GM13976 (cell line): Measurements from ENCODE around the gene TXLNB.

Experiments used
- DNase-seq: peaks from one replicate; pipeline ENCODE4 v3.0.0; 2012; ENCODE audit warnings: low spot score
- in situ Hi-C: fragments of 300-500 bp; cut with MboI; formaldehyde crosslinking; loops from one replicate; pipeline ENCODE4 v1.12.0; 2022; ENCODE audit warnings: low sequenced_read_pairs, mixed read lengths, inconsistent platforms; ENCODE audit not compliant: unreplicated experiment
- TF ChIP-seq, protein P1 (sequence below): IDR thresholded peaks from 2 replicates; pipeline ENCODE4 v1.5.1; 2012; ENCODE audit warnings: borderline replicate concordance, mild to moderate bottlenecking; ENCODE audit not compliant: insufficient read depth; ENCODE audit errors: extremely low read depth, missing control alignments, control extremely low read depth

The TXLNB gene

DNA sequence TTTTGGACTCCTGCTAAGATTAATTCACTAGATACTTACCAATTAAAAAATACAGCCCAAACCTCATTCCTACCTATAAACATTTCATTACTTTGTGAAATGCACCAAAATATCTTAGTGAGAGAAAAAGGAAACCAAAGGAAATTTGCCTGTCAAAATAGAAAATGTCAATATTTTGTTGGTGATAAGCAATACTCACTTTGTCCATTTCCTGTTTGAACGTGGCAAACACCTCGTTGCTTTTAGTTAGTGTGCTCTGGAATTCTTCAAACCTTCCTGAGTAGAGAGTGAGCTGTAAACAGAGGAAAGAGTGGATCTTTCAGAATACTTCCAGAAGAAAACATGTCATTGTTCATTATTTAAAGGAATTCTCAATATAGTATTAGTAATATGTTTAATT, 44.2 kb downstream of the TXLNB start:
- in situ Hi-C loops = no loop called here
- no peak for DNase-seq
- TF ChIP-seq, protein P1, sequence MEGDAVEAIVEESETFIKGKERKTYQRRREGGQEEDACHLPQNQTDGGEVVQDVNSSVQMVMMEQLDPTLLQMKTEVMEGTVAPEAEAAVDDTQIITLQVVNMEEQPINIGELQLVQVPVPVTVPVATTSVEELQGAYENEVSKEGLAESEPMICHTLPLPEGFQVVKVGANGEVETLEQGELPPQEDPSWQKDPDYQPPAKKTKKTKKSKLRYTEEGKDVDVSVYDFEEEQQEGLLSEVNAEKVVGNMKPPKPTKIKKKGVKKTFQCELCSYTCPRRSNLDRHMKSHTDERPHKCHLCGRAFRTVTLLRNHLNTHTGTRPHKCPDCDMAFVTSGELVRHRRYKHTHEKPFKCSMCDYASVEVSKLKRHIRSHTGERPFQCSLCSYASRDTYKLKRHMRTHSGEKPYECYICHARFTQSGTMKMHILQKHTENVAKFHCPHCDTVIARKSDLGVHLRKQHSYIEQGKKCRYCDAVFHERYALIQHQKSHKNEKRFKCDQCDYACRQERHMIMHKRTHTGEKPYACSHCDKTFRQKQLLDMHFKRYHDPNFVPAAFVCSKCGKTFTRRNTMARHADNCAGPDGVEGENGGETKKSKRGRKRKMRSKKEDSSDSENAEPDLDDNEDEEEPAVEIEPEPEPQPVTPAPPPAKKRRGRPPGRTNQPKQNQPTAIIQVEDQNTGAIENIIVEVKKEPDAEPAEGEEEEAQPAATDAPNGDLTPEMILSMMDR = no peak

DNA sequence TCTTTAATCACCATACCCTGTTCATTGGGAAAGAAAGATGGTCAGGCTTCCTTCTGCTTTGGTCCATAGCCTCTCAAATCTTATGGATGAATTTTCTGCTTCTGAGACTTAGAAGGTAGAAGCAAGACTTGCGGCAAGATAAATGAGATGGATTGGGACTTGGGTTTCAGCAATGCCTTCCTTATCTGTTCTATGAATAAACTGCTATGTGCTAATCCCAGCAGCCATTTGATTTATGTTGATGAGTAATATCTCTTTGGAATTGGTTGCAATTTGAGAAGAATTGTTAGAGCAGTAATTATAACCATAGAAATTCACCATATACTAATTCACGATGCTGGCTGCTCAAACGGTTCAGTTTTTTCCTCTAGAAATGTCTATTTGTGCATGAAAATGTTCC, 48.3 kb downstream of the TXLNB start:
- TF ChIP-seq, protein P1 = no peak
- no peak for DNase-seq
- in situ Hi-C loops = no loop called here

DNA sequence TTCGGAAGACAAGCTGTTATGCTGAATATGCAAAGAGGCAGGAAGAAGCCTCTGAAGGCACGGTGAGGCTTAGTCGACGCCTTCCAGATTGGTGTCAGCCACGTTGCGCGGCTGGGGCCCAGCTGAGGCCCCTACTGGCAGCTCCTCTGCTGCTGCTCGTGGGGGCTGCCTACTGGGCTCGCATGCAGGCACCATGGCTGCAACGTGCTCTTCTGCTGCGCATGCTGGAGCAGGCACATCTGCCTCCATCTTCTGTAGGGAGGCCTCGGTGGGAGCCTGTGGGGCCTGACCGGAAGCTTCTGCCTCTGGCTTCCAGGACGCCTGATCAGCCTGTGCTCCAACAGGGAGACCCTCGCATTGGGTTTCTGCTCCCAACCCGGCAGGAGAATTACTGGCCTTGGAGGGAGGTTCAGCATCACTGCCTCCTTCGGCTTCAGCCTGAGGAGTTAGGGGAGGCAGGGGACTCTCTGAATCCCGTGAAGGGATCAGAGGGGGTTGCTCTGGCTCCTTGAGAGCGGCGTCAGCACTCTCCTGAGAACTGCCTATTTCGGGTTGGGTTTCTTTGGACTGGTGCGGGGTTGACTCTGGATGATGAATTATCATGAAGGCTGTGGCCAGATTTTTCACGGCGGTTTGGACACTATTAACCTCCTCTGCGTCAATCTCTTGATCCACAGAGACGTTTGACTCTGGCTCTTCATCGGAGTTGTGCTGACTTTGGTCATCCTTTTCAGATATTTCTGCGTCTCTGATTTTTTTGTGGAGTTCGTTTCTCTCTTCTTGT, 49.1 kb downstream of the TXLNB start:
- no peak for DNase-seq
- in situ Hi-C loops = no loop called here
- TF ChIP-seq, protein P1 = no peak

DNA sequence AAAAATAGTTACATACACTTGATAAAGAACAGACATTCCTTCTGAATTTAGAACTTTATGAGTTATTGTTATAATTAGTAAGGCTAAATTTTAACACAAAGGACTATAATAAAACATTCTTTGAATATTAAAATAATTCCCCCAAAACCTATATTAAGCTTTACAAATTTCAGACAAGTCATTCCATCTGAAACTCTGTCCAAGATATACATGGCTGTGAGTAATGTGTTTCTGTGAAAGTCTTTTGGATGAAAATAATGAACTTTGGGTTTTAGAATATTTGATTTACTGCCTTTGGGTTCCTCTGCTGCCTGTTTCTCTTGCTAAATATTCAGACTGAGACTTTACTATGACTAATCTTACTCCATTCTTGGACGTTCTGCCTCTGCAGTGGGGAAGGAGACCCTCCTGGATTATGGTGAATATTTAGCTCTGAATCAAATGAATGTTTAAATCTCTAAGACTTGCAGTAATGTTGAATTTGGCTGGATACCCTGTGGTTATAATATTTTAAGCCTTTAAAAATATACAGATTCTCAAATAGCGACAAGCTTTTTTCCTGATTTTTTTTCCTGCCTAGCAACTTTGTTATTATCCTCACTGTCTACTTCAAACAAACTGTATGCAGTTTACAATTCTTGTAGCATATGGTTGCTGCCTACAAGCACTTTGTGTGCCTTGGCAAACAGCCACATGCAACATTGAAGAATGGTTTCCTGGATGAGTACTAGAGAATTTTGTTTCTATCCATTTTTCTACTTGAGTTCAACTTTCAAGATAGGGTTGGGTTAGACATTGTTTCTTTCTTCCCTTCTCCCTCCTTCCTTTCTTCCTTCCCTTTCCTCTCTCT, 51.4 kb downstream of the TXLNB start:
- DNase-seq = no peak
- in situ Hi-C loops = no loop called here
- TF ChIP-seq, protein P1 = no peak

DNA sequence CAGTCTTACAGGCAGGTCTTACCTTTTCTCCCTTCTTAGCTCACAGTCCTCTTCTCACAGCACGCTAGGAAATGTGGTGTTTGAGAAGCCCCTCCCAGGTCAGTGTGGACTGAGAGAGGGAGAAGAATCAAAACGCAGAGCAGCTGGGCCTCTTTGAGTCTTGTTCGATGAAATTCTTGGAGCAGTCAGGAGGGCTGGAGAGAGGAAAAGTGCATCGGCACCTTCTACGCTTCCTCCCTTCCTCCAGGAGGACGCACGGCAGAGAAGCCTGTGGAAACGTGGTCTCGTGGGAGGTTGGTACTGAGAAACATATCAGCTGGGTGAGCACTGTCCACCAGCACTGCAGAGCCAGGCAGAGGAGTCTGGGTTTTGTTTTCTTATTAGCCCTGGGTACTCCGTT, 52.7 kb downstream of the TXLNB start:
- no peak for DNase-seq
- in situ Hi-C loops = no loop called here
- TF ChIP-seq, protein P1 = no peak

DNA sequence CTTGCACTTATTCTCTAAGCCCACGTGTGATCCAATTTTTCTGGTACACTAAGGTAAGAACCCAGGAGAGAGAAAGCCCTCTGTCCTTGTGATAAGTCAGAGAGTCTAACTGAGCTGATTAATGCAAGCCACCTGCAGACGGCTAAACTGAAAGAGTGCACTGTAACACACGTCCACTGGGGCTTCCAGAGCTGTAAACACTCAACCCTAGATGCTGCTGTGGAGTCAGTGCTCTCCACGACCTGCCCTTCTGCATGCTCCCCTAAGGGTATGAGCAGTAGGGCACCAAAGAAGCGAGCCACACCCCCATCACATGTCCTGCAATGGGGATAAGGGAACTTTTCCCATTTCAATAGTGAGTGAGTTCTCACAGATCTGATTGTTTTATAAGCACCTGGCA, 55.7 kb downstream of the TXLNB start:
- TF ChIP-seq, protein P1 = no peak
- in situ Hi-C loops = no loop called here
- no peak for DNase-seq
